H9 (cell line): ENCODE results near the gene MLC1. TPM values are rescaled to one million over a fixed set of nuclear protein-coding genes. Genes with fewer than 3 reads are reported as not detected.

ENCODE experiments used
- DNase-seq: peaks from one replicate; pipeline ENCODE4 v3.0.0-alpha.2; 2017
- H2AFZ ChIP-seq: one replicate; pipeline ENCODE4 v1.6.1; 2013; ENCODE audit warnings: mild to moderate bottlenecking, low read length, control low read depth, moderate library complexity
- H2AK5ac ChIP-seq: 2 replicates; pipeline ENCODE4 v1.6.1; 2013; ENCODE audit warnings: low read length, control low read depth, mixed read lengths; ENCODE audit not compliant: insufficient read length
- H2BK120ac ChIP-seq: one replicate; pipeline ENCODE4 v1.6.1; 2013; ENCODE audit warnings: low read depth, mild to moderate bottlenecking, low read length, control low read depth, inconsistent platforms; ENCODE audit not compliant: poor library complexity, severe bottlenecking
- H2BK12ac ChIP-seq: 2 replicates; pipeline ENCODE4 v1.6.1; 2013; ENCODE audit warnings: low read length, control low read depth, mixed read lengths, low read depth; ENCODE audit not compliant: insufficient read length
- H2BK15ac ChIP-seq: 2 replicates; pipeline ENCODE4 v1.6.1; 2013; ENCODE audit warnings: low read depth, low read length, control low read depth
- H2BK20ac ChIP-seq: one replicate; pipeline ENCODE4 v1.6.1; 2013; ENCODE audit warnings: low read depth, mild to moderate bottlenecking, low read length, control low read depth, inconsistent platforms; ENCODE audit not compliant: poor library complexity, severe bottlenecking
- H2BK5ac ChIP-seq: 2 replicates; pipeline ENCODE4 v1.6.1; 2013; ENCODE audit warnings: low read length, control low read depth, mixed read lengths; ENCODE audit not compliant: insufficient read length
- H3K14ac ChIP-seq: 2 replicates; pipeline ENCODE4 v1.6.1; 2013; ENCODE audit warnings: low read length, control low read depth; ENCODE audit not compliant: insufficient read depth
- H3K18ac ChIP-seq: 2 replicates; pipeline ENCODE4 v1.6.1; 2013; ENCODE audit warnings: low read depth, mild to moderate bottlenecking, mixed read lengths, low read length, control low read depth; ENCODE audit not compliant: insufficient read length
- H3K23ac ChIP-seq: 2 replicates; pipeline ENCODE4 v1.6.1; 2013; ENCODE audit warnings: low read length, control low read depth, mixed read lengths, low read depth; ENCODE audit not compliant: insufficient read length
- H3K23me2 ChIP-seq: 2 replicates; pipeline ENCODE4 v1.6.1; 2013; ENCODE audit warnings: low read depth, mild to moderate bottlenecking, mixed read lengths, low read length, control low read depth; ENCODE audit not compliant: insufficient read length, poor library complexity, severe bottlenecking
- H3K27ac ChIP-seq: 2 replicates; pipeline ENCODE4 v1.5.1; 2013; ENCODE audit warnings: low read length, control low read depth, mixed read lengths, low read depth; ENCODE audit not compliant: insufficient read length
- H3K27me3 ChIP-seq: 2 replicates; pipeline ENCODE4 v1.6.1; 2013; ENCODE audit warnings: low read length, control low read depth, inconsistent platforms; ENCODE audit not compliant: insufficient read depth
- H3K4ac ChIP-seq: 2 replicates; pipeline ENCODE4 v1.6.1; 2013; ENCODE audit warnings: low read depth, mild to moderate bottlenecking, control low read depth, inconsistent platforms, low read length, moderate library complexity
- H3K4me1 ChIP-seq: 2 replicates; pipeline ENCODE4 v1.6.1; 2013; ENCODE audit warnings: low read length, control low read depth, inconsistent platforms; ENCODE audit not compliant: insufficient read depth
- H3K4me2 ChIP-seq: 2 replicates; pipeline ENCODE4 v1.6.1; 2013; ENCODE audit warnings: low read length, control low read depth, mixed read lengths; ENCODE audit not compliant: insufficient read length, insufficient read depth
- H3K56ac ChIP-seq: 2 replicates; pipeline ENCODE4 v1.6.1; 2013; ENCODE audit warnings: low read depth, mild to moderate bottlenecking, mixed read lengths, low read length, control low read depth; ENCODE audit not compliant: insufficient read length
- H3K79me1 ChIP-seq: 2 replicates; pipeline ENCODE4 v1.6.1; 2013; ENCODE audit warnings: low read depth, mild to moderate bottlenecking, moderate library complexity, low read length, control low read depth, inconsistent platforms; ENCODE audit not compliant: insufficient read depth, poor library complexity, severe bottlenecking
- H3K79me2 ChIP-seq: 2 replicates; pipeline ENCODE4 v1.6.1; 2013; ENCODE audit warnings: low read length, control low read depth, inconsistent platforms; ENCODE audit not compliant: insufficient read depth
- H3K9ac ChIP-seq: 2 replicates; pipeline ENCODE4 v1.6.1; 2013; ENCODE audit warnings: low read length, control low read depth, mixed read lengths; ENCODE audit not compliant: insufficient read length; ENCODE audit errors: extremely low read depth
- H3K9me3 ChIP-seq: one replicate; pipeline ENCODE4 v1.6.1; 2013; ENCODE audit warnings: low read depth, low read length, inconsistent platforms; ENCODE audit not compliant: control insufficient read depth
- H3T11ph ChIP-seq: one replicate; pipeline ENCODE4 v1.6.1; 2013; ENCODE audit warnings: mild to moderate bottlenecking, low read length, control low read depth, inconsistent platforms
- H4K20me1 ChIP-seq: one replicate; pipeline ENCODE4 v1.6.1; 2013; ENCODE audit not compliant: control insufficient read depth, insufficient read length, insufficient read depth
- H4K5ac ChIP-seq: 2 replicates; pipeline ENCODE4 v1.6.1; 2013; ENCODE audit warnings: low read depth, mild to moderate bottlenecking, mixed read lengths, low read length, control low read depth; ENCODE audit not compliant: insufficient read length
- H4K8ac ChIP-seq: replicated peaks from 2 replicates; pipeline ENCODE4 v1.6.1; 2013; ENCODE audit warnings: low read length, control low read depth, mixed read lengths, low read depth; ENCODE audit not compliant: insufficient read length
- H4K91ac ChIP-seq: 2 replicates; pipeline ENCODE4 v1.6.1; 2013; ENCODE audit warnings: low read depth, mild to moderate bottlenecking, moderate library complexity, mixed read lengths, low read length, control low read depth; ENCODE audit not compliant: insufficient read length
- H3K27ac Mint-ChIP-seq, 3 experiments: 2 replicates in 2 of 3; 3 replicates in 1 of 3; pipeline ENCODE4 v1.8.0; 2020 to 2021; ENCODE audit warnings: mixed read lengths in 3 of 3, mild to moderate bottlenecking in 1 of 3, moderate library complexity in 1 of 3
- H3K27me3 Mint-ChIP-seq: 2 replicates; pipeline ENCODE4 v1.8.0; 2021; ENCODE audit warnings: low read depth, mild to moderate bottlenecking, moderate library complexity, mixed read lengths
- H3K36me3 Mint-ChIP-seq, 3 experiments: 2 replicates in 2 of 3; 3 replicates in 1 of 3; pipeline ENCODE4 v1.8.0; 2020 to 2021; ENCODE audit warnings: low read depth in 3 of 3, mixed read lengths in 3 of 3; ENCODE audit not compliant: insufficient read depth in 1 of 3
- H3K4me1 Mint-ChIP-seq, 2 experiments: 2 replicates each; pipeline ENCODE4 v1.8.0; 2020; ENCODE audit warnings: mixed read lengths in 2 of 2
- H3K4me3 Mint-ChIP-seq, 2 experiments: 2 replicates in 1 of 2; 3 replicates in 1 of 2; pipeline ENCODE4 v1.8.0; 2020 to 2021; ENCODE audit warnings: mild to moderate bottlenecking in 2 of 2, mixed read lengths in 2 of 2, moderate library complexity in 1 of 2
- H3K9me3 Mint-ChIP-seq, 2 experiments: 2 replicates in 1 of 2; 3 replicates in 1 of 2; pipeline ENCODE4 v1.8.0; 2020; ENCODE audit warnings: mild to moderate bottlenecking in 2 of 2, mixed read lengths in 2 of 2, moderate library complexity in 1 of 2
- CTCF ChIP-seq: fragments of 200-600 bp; sonication (generic); conservative IDR thresholded peaks from 3 replicates; pipeline ENCODE4 v1.8.0; 2021; ENCODE audit warnings: antibody characterized with exemption, mild to moderate bottlenecking
- WGBS: extraction: QIAGEN DNeasy Blood & Tissue Kit; methylation state at CpG from one replicate; pipeline ENCODE4 v1.1.7; 2013; ENCODE audit warnings: missing lambda C conversion rate, low lambda C conversion rate, mixed read lengths; ENCODE audit not compliant: insufficient read length; ENCODE audit errors: extremely low coverage; 5-methylcytosine and 5-hydroxymethylcytosine counted together
- total RNA-seq: library from RNA; stranded (reverse); gene quantifications from 2 replicates; pipeline ENCODE4 v1.2.1, GENCODE V29; 2021

Gene MLC1
- total RNA-seq, 1 experiment from 2014 or later: not detected

- H3K56ac ChIP-seq: no peak overlapping the region
- H4K5ac ChIP-seq: no peak overlapping the region
- H3K4me1 ChIP-seq: no peaks in the 10 kb centered on the region
- WGBS: no CpG with 5 or more reads among the region's 14 CpGs
- no peak overlapping the region for H3K4me2 ChIP-seq
- H2BK12ac ChIP-seq: no peak overlapping the region
- TF ChIP-seq CTCF: no peak
- no peaks in the 10 kb centered on the region for H3K79me1 ChIP-seq
- H3K9me3 ChIP-seq: no peaks in the 10 kb centered on the region
- H3K4ac ChIP-seq: no peak overlapping the region
- H2BK20ac ChIP-seq: no peak overlapping the region
- H3K36me3 Mint-ChIP-seq: no peaks in the 10 kb centered on the region
- H2BK5ac ChIP-seq: no peak overlapping the region
- H2AK5ac ChIP-seq: no peak overlapping the region
- peaks cover 1% of the 10 kb centered on the region; the same call in 1 of the 2 replicates for H3K27me3 Mint-ChIP-seq
- no peaks in the 10 kb centered on the region for H3K23me2 ChIP-seq
- no peak overlapping the region for H3K9ac ChIP-seq
- no peak overlapping the region for H3T11ph ChIP-seq
- H3K23ac ChIP-seq: no peak overlapping the region
- H3K27me3 ChIP-seq: no peaks in the 10 kb centered on the region
- H3K4me1 Mint-ChIP-seq: 0 out of 4 replicates have a peak, but pooled peaks cover 0 to 8% of the 10 kb centered on the region in 2 experiments
- H3K4me3 Mint-ChIP-seq: no peak overlapping the region
- no peaks in the 10 kb centered on the region for H3K79me2 ChIP-seq
- H2AFZ ChIP-seq: no peak overlapping the region
- H3K27ac ChIP-seq: no peak overlapping the region
- no peak overlapping the region for H2BK120ac ChIP-seq
- H4K8ac ChIP-seq: no peak overlapping the region
- peaks cover 0 to 4% of the 10 kb centered on the region in 2 experiments; a peak in 1 of 5 replicates for H3K9me3 Mint-ChIP-seq
- no peak overlapping the region; the same call in 1 of the 2 replicates for H2BK15ac ChIP-seq
- H3K27ac Mint-ChIP-seq: no peak overlapping the region; a peak in 1 of 7 replicates
- no peak for DNase-seq
- H3K14ac ChIP-seq: no peak overlapping the region
- no peak overlapping the region for H3K18ac ChIP-seq
- H4K91ac ChIP-seq: no peak overlapping the region
- no peaks in the 10 kb centered on the region for H4K20me1 ChIP-seq
These were observed 13.6 kb downstream of the MLC1 start for GRCh38 chr22:50071432-50072166.
